Effector memory CD4-positive, alpha-beta T cell (primary cell): ENCODE data around the gene TRIM65.
A peak's percentile ranks its signal among the peaks of the same experiment; 100 is the strongest.
"Not testable (repeated sequence)": the region's sequence is repeated elsewhere in the genome, so short reads cannot be mapped to it uniquely, and the experiment has no call there.

Experiments used
- DNase-seq, 3 donors: peaks; one replicate each; pipeline ENCODE4 v3.0.0-alpha.2; 2020
- H3K27ac ChIP-seq: 2 replicates; pipeline ENCODE4 v1.7.0; 2013; ENCODE audit warnings: mild to moderate bottlenecking, low read length, moderate library complexity; ENCODE audit not compliant: insufficient read depth, poor library complexity, severe bottlenecking
- H3K27me3 ChIP-seq: replicated peaks from 2 replicates; pipeline ENCODE4 v1.7.0; 2013; ENCODE audit warnings: mild to moderate bottlenecking, low read length; ENCODE audit not compliant: insufficient read depth, control insufficient read depth, poor library complexity, severe bottlenecking
- H3K36me3 ChIP-seq: 2 replicates; pipeline ENCODE4 v1.7.0; 2013; ENCODE audit warnings: mild to moderate bottlenecking, low read length, moderate library complexity; ENCODE audit not compliant: control insufficient read depth, insufficient read depth
- H3K4me1 ChIP-seq: 2 replicates; pipeline ENCODE4 v1.7.0; 2013; ENCODE audit warnings: low read length, mild to moderate bottlenecking; ENCODE audit not compliant: control insufficient read depth, insufficient read depth, poor library complexity, severe bottlenecking
- H3K4me3 ChIP-seq: 2 replicates; pipeline ENCODE4 v1.7.0; 2013; ENCODE audit warnings: low read length, low read depth, mild to moderate bottlenecking; ENCODE audit not compliant: insufficient read depth, poor library complexity, severe bottlenecking
- H3K9me3 ChIP-seq: 2 replicates; pipeline ENCODE4 v1.7.0; 2013; ENCODE audit warnings: mild to moderate bottlenecking, low read length, moderate library complexity; ENCODE audit not compliant: control insufficient read depth

The TRIM65 gene

GRCh38 chr17:75865404-75866188 is 31.2 kb downstream of the TRIM65 start:
- peaks cover 16% of the 10 kb centered on the region for H3K4me1 ChIP-seq
- not testable (repeated sequence) for H3K9me3 ChIP-seq, H3K27me3 ChIP-seq, H3K27ac ChIP-seq, H3K4me3 ChIP-seq, DNase-seq, H3K36me3 ChIP-seq

- not testable (repeated sequence) for H3K4me3 ChIP-seq, H3K27me3 ChIP-seq, H3K9me3 ChIP-seq, H3K36me3 ChIP-seq
- peak in 1 of 3 donors; percentile 32 for DNase-seq
- H3K27ac ChIP-seq, result peak overlapping the region; percentile 65
- H3K4me1 ChIP-seq, result peaks cover 16% of the 10 kb centered on the region
These were observed 31.9 kb downstream of the TRIM65 start for GRCh38 chr17:75864887-75865286.

- H3K36me3 ChIP-seq, result no peaks in the 10 kb centered on the region
- peaks cover 16% of the 10 kb centered on the region for H3K4me1 ChIP-seq
- H3K4me3 ChIP-seq, result no peak overlapping the region
- H3K27ac ChIP-seq, result peak overlapping the region; percentile 65
- no peaks in the 10 kb centered on the region for H3K9me3 ChIP-seq
- H3K27me3 ChIP-seq, result no peaks in the 10 kb centered on the region
- peak; percentile 27 to 36 (median 29) for DNase-seq
These were observed 32.3 kb downstream of the TRIM65 start for GRCh38 chr17:75864448-75864871.

GRCh38 chr17:75861927-75862317 is 34.8 kb downstream of the TRIM65 start:
- DNase-seq, result no peak
- no peaks in the 10 kb centered on the region for H3K9me3 ChIP-seq
- H3K4me1 ChIP-seq, result peaks cover 22% of the 10 kb centered on the region
- H3K27me3 ChIP-seq, result no peaks in the 10 kb centered on the region
- H3K36me3 ChIP-seq, result no peaks in the 10 kb centered on the region
- no peak overlapping the region for H3K4me3 ChIP-seq
- no peak overlapping the region for H3K27ac ChIP-seq

GRCh38 chr17:75859358-75859757 is 37.4 kb downstream of the TRIM65 start:
- DNase-seq, H3K4me3 ChIP-seq, H3K36me3 ChIP-seq, H3K9me3 ChIP-seq, H3K27me3 ChIP-seq, H3K27ac ChIP-seq: not testable (repeated sequence)
- H3K4me1 ChIP-seq, result peaks cover 29% of the 10 kb centered on the region

GRCh38 chr17:75856062-75856756 is 40.5 kb downstream of the TRIM65 start:
- Histone ChIP-seq H3K4me1 (peaks cover 28% of the 10 kb centered on the region), H3K27ac (peak overlapping the region; percentile 84), H3K27me3 (no peaks in the 10 kb centered on the region), H3K4me3 (peak overlapping the region; percentile 72), H3K9me3 (no peaks in the 10 kb centered on the region), H3K36me3 (peaks cover 6% of the 10 kb centered on the region)
- no peak for DNase-seq

GRCh38 chr17:75855310-75856061 is 41.3 kb downstream of the TRIM65 start, which contains the start of gene WBP2:
Gene WBP2 (minus strand): TSS chr17:75855335. CDS start chr17:75855297, 38 bp downstream.
- Histone ChIP-seq H3K36me3 (peaks cover 13% of the 10 kb centered on the region), H3K4me1 (peaks cover 27% of the 10 kb centered on the region), H3K27ac (peak within 1 kb of the TSS; percentile 84), H3K27me3 (no peaks in the 10 kb centered on the region), H3K4me3 (peak within 1 kb of the TSS; percentile 72), H3K9me3 (no peaks in the 10 kb centered on the region)
- DNase-seq, result peak; percentile 95 to 98 (median 97)

GRCh38 chr17:75854881-75855309 is 41.9 kb downstream of the TRIM65 start:
- Histone ChIP-seq H3K4me3 (peak overlapping the region; percentile 65), H3K27ac (peak overlapping the region; percentile 81), H3K9me3 (no peaks in the 10 kb centered on the region), H3K36me3 (peaks cover 19% of the 10 kb centered on the region), H3K27me3 (no peaks in the 10 kb centered on the region), H3K4me1 (peaks cover 27% of the 10 kb centered on the region)
- DNase-seq, result no peak

GRCh38 chr17:75854101-75854748 is 42.5 kb downstream of the TRIM65 start:
- H3K27me3 ChIP-seq, result no peaks in the 10 kb centered on the region
- H3K27ac ChIP-seq, result peak overlapping the region; percentile 81
- H3K4me3 ChIP-seq, result peak overlapping the region; percentile 65
- no peaks in the 10 kb centered on the region for H3K9me3 ChIP-seq
- peaks cover 26% of the 10 kb centered on the region for H3K36me3 ChIP-seq
- no peak for DNase-seq
- peaks cover 26% of the 10 kb centered on the region for H3K4me1 ChIP-seq
